H1 (cell line): ENCODE data around the gene OR4S1. TPM values are rescaled to one million over a fixed set of nuclear protein-coding genes. Genes with fewer than 3 reads are reported as not detected.

Experiments used
- CTCF ChIA-PET: fragments of 300-600 bp; sonication (Branson Sonifier 250); formaldehyde crosslinking; loops from one replicate; lab custom pipeline; 2021; ENCODE audit not compliant: partially characterized antibody; lab: Charles Lee
- POLR2A ChIA-PET: fragments of 300-600 bp; sonication (Branson Sonifier 250); formaldehyde crosslinking; loops from one replicate; lab custom pipeline; 2021; ENCODE audit warnings: inconsistent platforms; ENCODE audit not compliant: partially characterized antibody; lab: Charles Lee
- DNase-seq, 2 experiments: peaks; one replicate each; pipeline versions ENCODE4 v3.0.0 to v3.0.0-alpha.2; 2010 to 2022; ENCODE audit warnings: low spot score in 2 of 2, low read depth in 1 of 2, mixed read lengths in 1 of 2
- FAIRE-seq: peaks from 2 replicates; lab custom pipeline; 2011; peaks lifted over from hg19 to GRCh38; lab: Jason Lieb, UNC
- H2AFZ ChIP-seq: 2 replicates; pipeline ENCODE4 v1.8.1; 2012; ENCODE audit warnings: low read length, inconsistent platforms
- H2AK5ac ChIP-seq: 2 replicates; pipeline ENCODE4 v1.6.1; 2013; ENCODE audit warnings: low read depth, low read length
- H2BK120ac ChIP-seq: replicated peaks from 2 replicates; pipeline ENCODE3; 2013; ENCODE audit warnings: low read depth, low read length, inconsistent platforms
- H2BK12ac ChIP-seq: 2 replicates; pipeline ENCODE4 v1.6.1; 2013; ENCODE audit warnings: low read depth, low read length
- H2BK15ac ChIP-seq: 2 replicates; pipeline ENCODE4 v1.6.1; 2013; ENCODE audit warnings: low read length
- H2BK20ac ChIP-seq: 2 replicates; pipeline ENCODE4 v1.6.1; 2013; ENCODE audit warnings: low read length
- H2BK5ac ChIP-seq: 2 replicates; pipeline ENCODE4 v1.6.1; 2013; ENCODE audit warnings: low read depth, low read length
- H3K14ac ChIP-seq: 2 replicates; pipeline ENCODE4 v1.6.1; 2013; ENCODE audit warnings: inconsistent platforms; ENCODE audit not compliant: insufficient read length
- H3K18ac ChIP-seq: 2 replicates; pipeline ENCODE4 v1.6.1; 2013; ENCODE audit warnings: low read length; ENCODE audit errors: extremely low read depth
- H3K23ac ChIP-seq: 2 replicates; pipeline ENCODE4 v1.6.1; 2013; ENCODE audit warnings: inconsistent platforms; ENCODE audit not compliant: insufficient read length
- H3K23me2 ChIP-seq: 2 replicates; pipeline ENCODE4 v1.6.1; 2013; ENCODE audit warnings: low read depth, low read length
- H3K27ac ChIP-seq: 2 replicates; pipeline ENCODE4 v1.6.1; 2011; ENCODE audit warnings: low read depth, low read length, inconsistent platforms
- H3K27me3 ChIP-seq, 4 experiments: replicated peaks in 1 of 4; 1 replicate in 1 of 4; 2 replicates in 3 of 4; pipeline versions ENCODE4 v1.6.1 to v1.8.1; 2011 to 2013; ENCODE audit warnings: low read length in 3 of 4, mild to moderate bottlenecking in 3 of 4, inconsistent platforms in 2 of 4, mixed read lengths in 2 of 4, moderate library complexity in 1 of 4; ENCODE audit not compliant: control insufficient read depth in 3 of 4, insufficient read depth in 3 of 4; ENCODE audit errors: extremely low read depth in 1 of 4
- H3K36me3 ChIP-seq, 4 experiments: 2 replicates each; pipeline versions ENCODE4 v1.6.1 to v1.8.1; 2011 to 2013; ENCODE audit warnings: mild to moderate bottlenecking in 4 of 4, low read length in 3 of 4, moderate library complexity in 2 of 4, control low read depth in 1 of 4, inconsistent platforms in 1 of 4; ENCODE audit not compliant: insufficient read depth in 4 of 4, control insufficient read depth in 2 of 4
- H3K4ac ChIP-seq: replicated peaks from 2 replicates; pipeline ENCODE3; 2013; ENCODE audit warnings: low read length, low read depth, mixed read lengths, inconsistent platforms; ENCODE audit not compliant: insufficient read length
- H3K4me1 ChIP-seq, 4 experiments: replicated peaks in 1 of 4; 1 replicate in 1 of 4; 2 replicates in 3 of 4; pipeline versions ENCODE4 v1.6.1 to v1.8.1; 2011 to 2013; ENCODE audit warnings: low read length in 3 of 4, inconsistent platforms in 2 of 4, mixed read lengths in 1 of 4; ENCODE audit not compliant: insufficient read depth in 4 of 4, control insufficient read depth in 3 of 4
- H3K4me2 ChIP-seq, 2 experiments: 2 replicates each; pipeline versions ENCODE4 v1.6.1 to v1.8.1; 2011 to 2013; ENCODE audit warnings: low read depth in 2 of 2, low read length in 2 of 2, control low read depth in 1 of 2, inconsistent platforms in 1 of 2, mild to moderate bottlenecking in 1 of 2; ENCODE audit not compliant: insufficient read depth in 1 of 2
- H3K4me3 ChIP-seq, 4 experiments: fragments of 200-600, 300-600 bp in 1 of 4; sonication (generic), shearing (Covaris generic), sonication (Bioruptor Twin) in 1 of 4; 2 replicates each; pipeline versions ENCODE4 v1.5.1 to v1.8.1; 2011 to 2016; ENCODE audit warnings: low read length in 4 of 4, low read depth in 3 of 4, control low read depth in 2 of 4, inconsistent platforms in 2 of 4, mild to moderate bottlenecking in 2 of 4, mixed read lengths in 1 of 4, moderate library complexity in 1 of 4; ENCODE audit not compliant: insufficient read depth in 2 of 4; ENCODE audit errors: extremely low read depth in 1 of 4
- H3K56ac ChIP-seq: replicated peaks from 2 replicates; pipeline ENCODE3; 2013; ENCODE audit warnings: low read depth, mild to moderate bottlenecking, mixed read lengths, low read length, inconsistent platforms; ENCODE audit not compliant: insufficient read length
- H3K79me1 ChIP-seq: 2 replicates; pipeline ENCODE4 v1.6.1; 2013; ENCODE audit warnings: low read depth, low read length, control low read depth
- H3K79me2 ChIP-seq, 2 experiments: 2 replicates each; pipeline versions ENCODE4 v1.6.1 to v1.8.1; 2012 to 2013; ENCODE audit warnings: low read length in 2 of 2, mild to moderate bottlenecking in 2 of 2, inconsistent platforms in 1 of 2; ENCODE audit not compliant: insufficient read depth in 2 of 2, control insufficient read depth in 1 of 2
- H3K9ac ChIP-seq, 4 experiments: replicated peaks in 1 of 4; 1 replicate in 1 of 4; 2 replicates in 3 of 4; pipeline versions ENCODE4 v1.6.1 to v1.8.1; 2011 to 2013; ENCODE audit warnings: low read depth in 3 of 4, low read length in 3 of 4, control low read depth in 2 of 4, mild to moderate bottlenecking in 2 of 4, moderate library complexity in 2 of 4, inconsistent platforms in 1 of 4; ENCODE audit errors: extremely low read depth in 1 of 4
- H3K9me3 ChIP-seq, 2 experiments: 2 replicates each; pipeline versions ENCODE4 v1.6.1 to v1.8.1; 2012 to 2013; ENCODE audit warnings: mild to moderate bottlenecking in 2 of 2, moderate library complexity in 2 of 2, control low read depth in 1 of 2, inconsistent platforms in 1 of 2, low read depth in 1 of 2, low read length in 1 of 2, mixed read lengths in 1 of 2; ENCODE audit not compliant: insufficient read depth in 2 of 2
- H4K20me1 ChIP-seq, 2 experiments: replicated peaks in 1 of 2; 2 replicates each; pipeline versions ENCODE3 to v1.8.1; 2011 to 2013; ENCODE audit warnings: inconsistent platforms in 2 of 2, low read length in 2 of 2, mild to moderate bottlenecking in 1 of 2; ENCODE audit not compliant: insufficient read depth in 2 of 2, control insufficient read depth in 1 of 2
- H4K5ac ChIP-seq: 2 replicates; pipeline ENCODE4 v1.6.1; 2013; ENCODE audit warnings: low read length, low read depth, mixed read lengths, inconsistent platforms; ENCODE audit not compliant: insufficient read length
- H4K8ac ChIP-seq: 2 replicates; pipeline ENCODE4 v1.8.0; 2013; ENCODE audit warnings: mild to moderate bottlenecking, moderate library complexity, low read length, inconsistent platforms; ENCODE audit not compliant: insufficient read depth; ENCODE audit errors: extremely low read depth
- H4K91ac ChIP-seq: replicated peaks from 2 replicates; pipeline ENCODE3; 2013; ENCODE audit warnings: low read length, mixed read lengths, inconsistent platforms; ENCODE audit not compliant: insufficient read length
- CEBPB ChIP-seq: IDR thresholded peaks from 2 replicates; pipeline ENCODE4 v1.6.1; 2012; ENCODE audit warnings: low read depth, low read length
- CHD2 ChIP-seq: IDR thresholded peaks from 2 replicates; pipeline ENCODE4 v1.6.1; 2012; ENCODE audit warnings: low read length, improper control_type of control experiment
- HDAC2 ChIP-seq, 2 experiments: fragments of 300-600 bp in 1 of 2; sonication (generic) in 1 of 2; IDR thresholded peaks; 2 replicates each; pipeline ENCODE4 v1.6.1; 2011 to 2012; ENCODE audit warnings: low read depth in 2 of 2, low read length in 2 of 2, mild to moderate bottlenecking in 2 of 2, moderate library complexity in 2 of 2, borderline replicate concordance in 1 of 2, inconsistent platforms in 1 of 2
- KDM1A ChIP-seq: fragments of 200-600, 300-600 bp; sonication (generic); IDR thresholded peaks from 2 replicates; pipeline ENCODE4 v1.7.1; 2016; ENCODE audit warnings: mild to moderate bottlenecking, low read length, borderline replicate concordance
- MAX ChIP-seq: IDR thresholded peaks from 2 replicates; pipeline ENCODE4 v1.6.1; 2012; ENCODE audit warnings: inconsistent platforms
- POLR2AphosphoS5 ChIP-seq: IDR thresholded peaks from 2 replicates; pipeline ENCODE4 v1.6.1; 2011; ENCODE audit warnings: low read depth, low read length
- POU5F1 ChIP-seq: IDR thresholded peaks from 2 replicates; pipeline ENCODE4 v1.6.1; 2011; ENCODE audit warnings: low read depth, mild to moderate bottlenecking, low read length, moderate library complexity
- RAD21 ChIP-seq, 2 experiments: IDR thresholded peaks in 1 of 2; conservative IDR thresholded peaks in 1 of 2; 2 replicates each; pipeline ENCODE4 v1.6.1; 2011; ENCODE audit warnings: low read depth in 2 of 2, low read length in 2 of 2, improper control_type of control experiment in 1 of 2, inconsistent platforms in 1 of 2, mild to moderate bottlenecking in 1 of 2, moderate library complexity in 1 of 2
- SP1 ChIP-seq: IDR thresholded peaks from 2 replicates; pipeline ENCODE4 v1.6.1; 2011; ENCODE audit warnings: low read depth, low read length
- SP4 ChIP-seq: IDR thresholded peaks from 2 replicates; pipeline ENCODE4 v1.6.1; 2012; ENCODE audit warnings: low read length, inconsistent platforms
- SRF ChIP-seq: IDR thresholded peaks from 2 replicates; pipeline ENCODE4 v1.6.1; 2011; ENCODE audit warnings: mild to moderate bottlenecking, low read depth, low read length, moderate library complexity
- TAF1 ChIP-seq: IDR thresholded peaks from 2 replicates; pipeline ENCODE4 v1.6.1; 2011; ENCODE audit warnings: mild to moderate bottlenecking, low read depth, low read length
- TBP ChIP-seq: IDR thresholded peaks from 2 replicates; pipeline ENCODE4 v1.6.1; 2011; ENCODE audit warnings: low read depth, low read length, improper control_type of control experiment
- YY1 ChIP-seq: IDR thresholded peaks from 2 replicates; pipeline ENCODE4 v1.6.1; 2011; ENCODE audit warnings: low read depth, mild to moderate bottlenecking, low read length
- WGBS, 2 experiments: shearing (Covaris generic) in 1 of 2; methylation state at CpG; one replicate each; pipeline versions ENCODE4 v1.1.6 to v1.1.7; 2013 to 2015; ENCODE audit warnings: low lambda C conversion rate in 2 of 2, mixed read lengths in 2 of 2, inconsistent platforms in 1 of 2, low coverage in 1 of 2, missing lambda C conversion rate in 1 of 2; ENCODE audit not compliant: insufficient replicate concordance in 2 of 2, insufficient coverage in 1 of 2, insufficient read length in 1 of 2; ENCODE audit errors: extremely low coverage in 1 of 2, missing lambda C conversion rate in 1 of 2; 5-methylcytosine and 5-hydroxymethylcytosine counted together
- long read RNA-seq, 2 experiments: library from RNA in 1 of 2; library from capped mRNA in 1 of 2; stranded (forward); transcript quantifications; one replicate each; pipeline ENCODE4 v2.0.0, GENCODE V29; 2021; ENCODE audit warnings: inconsistent platforms in 1 of 2
- polyA minus RNA-seq, 3 experiments: library from RNA; depleted of rRNA, polyadenylated mRNA; stranded (reverse); fragments of >200 nt; gene quantifications; 1 replicate in 2 of 3; 2 replicates in 1 of 3; pipeline ENCODE4 v1.2.3, GENCODE V29; 2011
- polyA plus RNA-seq, 7 experiments: library from polyadenylated mRNA; depleted of rRNA in 3 of 7; stranded (reverse) in 5 of 7; unstranded in 2 of 7; fragments of >200 nt in 5 of 7; fragments of 200-250 nt in 2 of 7; gene quantifications; 1 replicate in 5 of 7; 2 replicates in 1 of 7; 4 replicates in 1 of 7; pipeline versions ENCODE4 v1.2.1 to v1.2.3, GENCODE V29; 2011 to 2013; ENCODE audit warnings: missing spikeins in 2 of 7, mixed read lengths in 2 of 7
- total RNA-seq: library from RNA; stranded (reverse); fragmentation: NEBNext Ultra II Directional; extraction: Animal tissue kit (Norgen Biotek cat#: 25700); gene quantifications from 2 replicates; pipeline ENCODE4 v1.2.1, GENCODE V29; 2021

OR4S1 gene
- not detected in 2 replicates for total RNA-seq
- not detected in 2 replicates for polyA plus RNA-seq (2011; rRNA removed)
- polyA plus RNA-seq (2011; cell fraction: cytosol; rRNA removed): not detected
- polyA plus RNA-seq (2011; cell fraction: nucleus; rRNA removed): not detected
- not detected in 4 replicates for polyA plus RNA-seq (2012, experiment 1 of 2)
- polyA plus RNA-seq (2012, experiment 2 of 2): not detected
- not detected for polyA plus RNA-seq (2013, experiment 1 of 2)
- not detected for polyA plus RNA-seq (2013, experiment 2 of 2)
- polyA minus RNA-seq (2011; rRNA and poly(A)+ RNA removed): not detected in 2 replicates
- not detected for polyA minus RNA-seq (2011; cell fraction: cytosol; rRNA and poly(A)+ RNA removed)
- not detected for polyA minus RNA-seq (2011; cell fraction: nucleus; rRNA and poly(A)+ RNA removed)
- long read RNA-seq, experiment 1: 0 reads
- long read RNA-seq, experiment 2: 0 reads

GRCh38 chr11:48305923-48306322 is at the start of gene OR4S1:
Gene OR4S1, plus strand, starts transcription at chr11:48306223. Its CDS starts 0 bp downstream, at chr11:48306223.
- H3K23me2 ChIP-seq: no peaks in the 10 kb centered on the region
- H3K27me3 ChIP-seq: no peaks in the 10 kb centered on the region
- H4K20me1 ChIP-seq: no peaks in the 10 kb centered on the region
- DNase-seq (no peak), FAIRE-seq (no peak)
- no peak within 1 kb of the TSS; the same call in 1 of the 2 replicates for H4K8ac ChIP-seq
- H3K56ac ChIP-seq: no peak within 1 kb of the TSS
- no peak within 1 kb of the TSS for H2BK120ac ChIP-seq
- no peak within 1 kb of the TSS for H2BK12ac ChIP-seq
- POLR2A ChIA-PET: no interaction called here
- H3K79me1 ChIP-seq: no peaks in the 10 kb centered on the region
- 57% methylated on average over 1 of the region's 1 CpG; no CpG with 5 or more reads in 1 of the 2 experiments for WGBS, 2 experiments
- no peaks in the 10 kb centered on the region for H3K4me1 ChIP-seq
- no peak within 1 kb of the TSS for H3K4ac ChIP-seq
- H3K4me2 ChIP-seq: no peak within 1 kb of the TSS
- no peak within 1 kb of the TSS for H2BK5ac ChIP-seq
- no peaks in the 10 kb centered on the region for H3K79me2 ChIP-seq
- H2BK20ac ChIP-seq: no peak within 1 kb of the TSS
- no peak within 1 kb of the TSS for H4K91ac ChIP-seq
- no peak within 1 kb of the TSS for H3K27ac ChIP-seq
- no peak within 1 kb of the TSS for H2AK5ac ChIP-seq
- no peak within 1 kb of the TSS for H2AFZ ChIP-seq
- no peaks in the 10 kb centered on the region for H3K36me3 ChIP-seq
- no peak within 1 kb of the TSS for H3K18ac ChIP-seq
- CTCF ChIA-PET: no interaction called here
- no peak within 1 kb of the TSS for H4K5ac ChIP-seq
- H3K23ac ChIP-seq: no peak within 1 kb of the TSS
- H3K4me3 ChIP-seq: no peak within 1 kb of the TSS
- peaks cover 43 to 46% of the 10 kb centered on the region in 2 experiments for H3K9me3 ChIP-seq
- no peak within 1 kb of the TSS for H3K9ac ChIP-seq
- H3K14ac ChIP-seq: no peak within 1 kb of the TSS
- no peak within 1 kb of the TSS for H2BK15ac ChIP-seq
- TF ChIP-seq SP1 (no peak), RAD21 (IDR thresholded peaks at IDR 0.05 in 1 of 2, conservative IDR thresholded peaks at IDR 0.05 in 1 of 2; ENCODE audit: low read depth in 2 of 2, low read length in 2 of 2) (no peak), MAX (no peak), SP4 (no peak), CEBPB (no peak), CHD2 (no peak), HDAC2 (IDR thresholded peaks at IDR 0.05; ENCODE audit: borderline replicate concordance in 1 of 2, low read depth in 2 of 2, low read length in 2 of 2) (no peak), SRF (no peak), YY1 (no peak), TAF1 (no peak), POU5F1 (no peak), POLR2AphosphoS5 (no peak), TBP (no peak), KDM1A (no peak)
